Gastroesophageal sphincter (tissue), 3 donors: ENCODE results near the gene C3orf62.

Experiments used
- POLR2A ChIP-seq, 2 donors: fragments of 450-650 bp; IDR thresholded peaks; one replicate each; pipeline ENCODE4 v1.6.1; 2017; ENCODE audit warnings: antibody characterized with exemption in 2 of 2, mild to moderate bottlenecking in 2 of 2, moderate library complexity in 1 of 2
- POLR2AphosphoS5 ChIP-seq: sonication (generic); formaldehyde crosslinking; IDR thresholded peaks from one replicate; pipeline ENCODE4 v1.6.1; 2017; ENCODE audit warnings: antibody characterized with exemption
- TF ChIP-seq, protein P1 (sequence below), 4 experiments: fragments of 200-600 bp in 2 of 4; fragments of 450-650 bp in 2 of 4; sonication (generic) in 1 of 4; IDR thresholded peaks; one replicate each; pipeline ENCODE4 v1.5.1; 2017 to 2019; ENCODE audit warnings: antibody characterized with exemption in 4 of 4, mild to moderate bottlenecking in 2 of 4, moderate library complexity in 2 of 4

DNA sequence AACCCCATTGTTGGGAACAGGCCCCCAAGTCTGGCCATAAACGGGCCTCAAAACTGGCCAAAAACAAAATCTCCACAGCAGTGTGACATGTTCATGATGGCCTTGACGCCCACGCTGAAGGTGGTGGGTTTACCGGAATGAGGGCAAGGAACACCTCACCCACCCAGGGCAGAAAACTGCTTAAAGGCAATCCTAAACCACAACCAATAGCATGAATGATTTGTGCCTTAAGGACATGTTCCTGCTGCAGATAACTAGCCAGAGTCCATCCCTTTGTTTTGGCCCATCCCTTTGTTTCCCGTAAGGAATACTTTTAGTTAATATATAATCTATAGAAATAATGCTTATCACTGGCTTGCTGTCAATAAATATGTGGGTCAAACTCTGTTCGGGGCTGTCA lies 57.9 kb downstream of the C3orf62 start:
- TF ChIP-seq, protein P1, sequence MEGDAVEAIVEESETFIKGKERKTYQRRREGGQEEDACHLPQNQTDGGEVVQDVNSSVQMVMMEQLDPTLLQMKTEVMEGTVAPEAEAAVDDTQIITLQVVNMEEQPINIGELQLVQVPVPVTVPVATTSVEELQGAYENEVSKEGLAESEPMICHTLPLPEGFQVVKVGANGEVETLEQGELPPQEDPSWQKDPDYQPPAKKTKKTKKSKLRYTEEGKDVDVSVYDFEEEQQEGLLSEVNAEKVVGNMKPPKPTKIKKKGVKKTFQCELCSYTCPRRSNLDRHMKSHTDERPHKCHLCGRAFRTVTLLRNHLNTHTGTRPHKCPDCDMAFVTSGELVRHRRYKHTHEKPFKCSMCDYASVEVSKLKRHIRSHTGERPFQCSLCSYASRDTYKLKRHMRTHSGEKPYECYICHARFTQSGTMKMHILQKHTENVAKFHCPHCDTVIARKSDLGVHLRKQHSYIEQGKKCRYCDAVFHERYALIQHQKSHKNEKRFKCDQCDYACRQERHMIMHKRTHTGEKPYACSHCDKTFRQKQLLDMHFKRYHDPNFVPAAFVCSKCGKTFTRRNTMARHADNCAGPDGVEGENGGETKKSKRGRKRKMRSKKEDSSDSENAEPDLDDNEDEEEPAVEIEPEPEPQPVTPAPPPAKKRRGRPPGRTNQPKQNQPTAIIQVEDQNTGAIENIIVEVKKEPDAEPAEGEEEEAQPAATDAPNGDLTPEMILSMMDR (IDR thresholded peaks at IDR 0.05): no peak
- TF ChIP-seq POLR2A (IDR thresholded peaks at IDR 0.05) (no peak), POLR2AphosphoS5 (no peak)
